HG02943 (cell line): ENCODE data around the gene LCA5.
"Not testable (repeated sequence)": the region's sequence is repeated elsewhere in the genome, so short reads cannot be mapped to it uniquely, and the experiment has no call there.

Experiments
- ATAC-seq: cut with Tn5 transposase; IDR thresholded peaks from one replicate; pipeline ENCODE4 v1.9.1; 2021; ENCODE audit warnings: mild to moderate bottlenecking, low read depth, moderate library complexity; ENCODE audit not compliant: unreplicated experiment

LCA5 gene

GRCh38 chr6:79536954-79537747 lies at the start of gene LCA5:
TSS of gene LCA5 (minus strand) at chr6:79537430. CDS start at chr6:79518894, 18,536 bp downstream.
- ATAC-seq = peak; percentile 100

- no peak for ATAC-seq
These were observed 49.3 kb upstream of the LCA5 start for GRCh38 chr6:79586548-79586947.

GRCh38 chr6:79584332-79584731 lies 47.1 kb upstream of the LCA5 start:
- ATAC-seq = no peak

- not testable (repeated sequence) for ATAC-seq
These were observed 40.7 kb upstream of the LCA5 start for GRCh38 chr6:79577926-79578325.

- no peak for ATAC-seq
These were observed 37.5 kb upstream of the LCA5 start for GRCh38 chr6:79574630-79575225.

- no peak for ATAC-seq
These were observed 36.9 kb upstream of the LCA5 start for GRCh38 chr6:79574174-79574573.

- ATAC-seq = peak; percentile 18
These were observed 33.8 kb upstream of the LCA5 start for GRCh38 chr6:79571030-79571367.

GRCh38 chr6:79570129-79571029 lies 33.1 kb upstream of the LCA5 start:
- peak; percentile 87 for ATAC-seq

GRCh38 chr6:79568996-79569395 lies 31.8 kb upstream of the LCA5 start:
- ATAC-seq = no peak

- no peak for ATAC-seq
These were observed 27.4 kb upstream of the LCA5 start for GRCh38 chr6:79564636-79565035.

GRCh38 chr6:79559706-79560105 lies 22.5 kb upstream of the LCA5 start:
- no peak for ATAC-seq

GRCh38 chr6:79557673-79558467 lies 20.6 kb upstream of the LCA5 start:
- ATAC-seq = no peak

- ATAC-seq = no peak
These were observed 17.1 kb upstream of the LCA5 start for GRCh38 chr6:79554305-79554704.

GRCh38 chr6:79551401-79551800 lies 14.2 kb upstream of the LCA5 start:
- ATAC-seq = no peak

- no peak for ATAC-seq
These were observed 11.1 kb upstream of the LCA5 start for GRCh38 chr6:79548304-79548703.

- no peak for ATAC-seq
These were observed 9.0 kb upstream of the LCA5 start for GRCh38 chr6:79546186-79546585.

- ATAC-seq = peak; percentile 79
These were observed 7.8 kb upstream of the LCA5 start for GRCh38 chr6:79544939-79545450.

GRCh38 chr6:79544299-79544927 lies 7.2 kb upstream of the LCA5 start:
- peak; percentile 65 for ATAC-seq

GRCh38 chr6:79543886-79544285 lies 6.7 kb upstream of the LCA5 start:
- ATAC-seq = peak; percentile 14

- ATAC-seq = no peak
These were observed 6.2 kb upstream of the LCA5 start for GRCh38 chr6:79543411-79543810.
